HG02981 (cell line): Measurements from ENCODE around the gene EXD2.
"Not testable (repeated sequence)": the region's sequence is repeated elsewhere in the genome, so short reads cannot be mapped to it uniquely, and the experiment has no call there.

Experiments
- ATAC-seq: cut with Tn5 transposase; IDR thresholded peaks from one replicate; pipeline ENCODE4 v1.9.1; 2021; ENCODE audit warnings: mild to moderate bottlenecking, moderate library complexity; ENCODE audit not compliant: unreplicated experiment

EXD2 gene, protein sequence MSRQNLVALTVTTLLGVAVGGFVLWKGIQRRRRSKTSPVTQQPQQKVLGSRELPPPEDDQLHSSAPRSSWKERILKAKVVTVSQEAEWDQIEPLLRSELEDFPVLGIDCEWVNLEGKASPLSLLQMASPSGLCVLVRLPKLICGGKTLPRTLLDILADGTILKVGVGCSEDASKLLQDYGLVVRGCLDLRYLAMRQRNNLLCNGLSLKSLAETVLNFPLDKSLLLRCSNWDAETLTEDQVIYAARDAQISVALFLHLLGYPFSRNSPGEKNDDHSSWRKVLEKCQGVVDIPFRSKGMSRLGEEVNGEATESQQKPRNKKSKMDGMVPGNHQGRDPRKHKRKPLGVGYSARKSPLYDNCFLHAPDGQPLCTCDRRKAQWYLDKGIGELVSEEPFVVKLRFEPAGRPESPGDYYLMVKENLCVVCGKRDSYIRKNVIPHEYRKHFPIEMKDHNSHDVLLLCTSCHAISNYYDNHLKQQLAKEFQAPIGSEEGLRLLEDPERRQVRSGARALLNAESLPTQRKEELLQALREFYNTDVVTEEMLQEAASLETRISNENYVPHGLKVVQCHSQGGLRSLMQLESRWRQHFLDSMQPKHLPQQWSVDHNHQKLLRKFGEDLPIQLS

DNA sequence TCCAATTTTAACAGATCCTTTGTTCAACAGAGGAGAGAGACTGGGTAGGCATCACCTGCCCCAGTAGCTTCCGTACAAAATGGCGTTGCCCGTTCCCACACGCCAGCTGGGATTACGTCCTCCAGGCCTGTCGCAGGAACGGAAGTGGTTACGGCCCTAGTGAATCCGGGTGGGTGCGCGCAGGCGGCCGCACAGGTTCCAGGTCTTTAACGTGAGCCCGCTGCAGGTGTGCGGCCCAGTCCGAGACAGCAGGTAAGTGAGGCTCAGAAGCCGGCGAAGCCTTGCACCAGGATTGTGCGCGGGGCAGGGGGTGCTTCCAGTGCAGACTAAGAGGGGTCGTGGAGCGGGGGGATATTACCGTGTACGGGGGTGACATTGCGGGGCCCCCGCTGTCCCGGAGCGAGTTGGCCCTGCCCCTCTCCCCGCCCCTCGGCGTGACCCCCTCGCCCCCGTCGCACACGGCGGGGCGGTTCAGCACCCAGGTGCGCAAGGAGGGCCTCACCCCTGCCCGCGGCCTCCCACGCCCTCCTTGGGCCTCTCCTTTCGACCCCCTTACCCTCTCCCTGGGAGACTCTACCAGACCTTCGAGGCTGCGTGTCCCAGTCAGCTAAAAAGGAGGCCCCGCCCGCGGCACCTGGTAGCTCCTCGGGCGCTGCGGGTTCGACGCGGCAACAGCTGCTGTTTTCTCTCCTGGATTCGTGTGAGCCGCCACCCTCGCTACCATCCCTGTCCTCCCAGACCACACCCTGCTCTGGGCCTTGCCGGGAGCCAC, at the start of gene EXD2:
Gene EXD2 (plus strand): TSS at position 159 of the 772 bp plus-strand sequence. CDS start 17,973 bp downstream, outside the sequence.
- ATAC-seq = peak; percentile 87

DNA sequence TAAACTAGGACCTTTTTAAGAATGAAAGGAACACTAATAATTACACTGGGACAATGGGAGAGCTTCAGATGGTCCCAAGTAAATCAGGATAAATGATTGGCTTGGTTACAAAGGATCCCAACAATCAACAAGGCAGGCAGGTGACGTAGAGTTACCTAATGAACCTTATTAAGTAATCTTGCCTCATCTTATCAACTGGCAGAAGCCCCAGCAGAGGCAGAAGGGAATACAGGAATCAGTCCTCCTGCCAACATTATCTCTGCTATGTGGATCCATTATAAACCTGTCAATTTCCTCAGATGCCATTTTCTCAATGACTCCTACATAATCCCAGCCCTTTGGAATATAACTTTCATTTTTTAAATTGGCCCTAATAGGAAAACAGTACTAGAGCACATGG, 49.7 kb upstream of the EXD2 start:
- ATAC-seq = no peak

DNA sequence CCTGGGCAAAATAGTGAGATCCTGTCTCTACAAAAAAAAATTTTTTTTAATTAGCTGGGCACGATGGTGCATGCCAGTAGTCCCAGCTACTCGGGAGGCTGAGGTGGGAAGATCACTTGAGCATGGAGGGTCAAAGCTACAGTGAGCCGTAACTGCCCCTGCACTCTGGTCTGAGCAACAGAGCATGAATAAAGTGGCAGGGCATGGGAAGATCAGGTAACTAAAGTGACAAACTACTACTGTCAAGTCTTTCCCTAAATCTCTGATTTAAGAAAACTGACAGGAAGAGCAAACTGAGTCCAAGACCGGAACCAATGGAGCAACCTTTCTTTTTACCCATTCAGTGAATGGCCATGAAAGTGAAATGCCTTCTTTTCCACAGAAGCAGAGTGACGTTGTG, 49.2 kb upstream of the EXD2 start:
- no peak for ATAC-seq

DNA sequence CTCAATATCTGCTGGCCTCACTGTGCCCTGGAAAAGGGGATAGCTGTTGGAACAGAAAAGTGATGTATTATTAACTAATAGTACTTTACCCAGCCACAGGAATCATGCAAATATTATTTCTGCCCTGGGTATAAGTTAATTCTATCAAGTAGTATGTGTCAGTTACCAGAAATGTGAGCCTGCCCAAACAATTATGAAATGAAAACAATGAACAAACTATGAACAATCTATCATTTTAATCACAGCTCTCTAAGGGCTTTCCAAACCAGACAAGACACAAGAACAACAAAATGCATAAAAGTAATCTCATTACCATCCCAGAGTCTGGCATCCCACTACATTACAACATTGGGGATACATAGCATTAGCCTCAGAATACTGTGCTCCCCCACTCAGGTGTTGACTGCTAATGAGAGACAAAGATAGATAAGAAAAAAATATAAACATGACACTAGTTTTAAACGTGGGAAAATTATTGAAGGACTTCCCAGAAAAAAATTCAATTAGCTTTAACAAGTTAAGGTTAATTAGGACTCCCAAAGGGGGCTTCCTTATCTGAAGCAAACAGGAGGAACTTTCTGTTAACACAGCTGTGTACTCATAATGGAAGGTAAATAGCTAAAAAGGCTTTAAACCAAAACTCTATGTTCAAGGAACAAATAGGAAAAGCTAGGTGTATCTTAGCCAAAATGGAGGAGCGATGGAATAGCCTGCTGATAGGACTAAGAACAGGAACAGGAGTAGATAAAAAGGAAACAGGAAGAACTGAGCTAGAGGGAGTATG, 41.6 kb upstream of the EXD2 start:
- ATAC-seq = no peak

DNA sequence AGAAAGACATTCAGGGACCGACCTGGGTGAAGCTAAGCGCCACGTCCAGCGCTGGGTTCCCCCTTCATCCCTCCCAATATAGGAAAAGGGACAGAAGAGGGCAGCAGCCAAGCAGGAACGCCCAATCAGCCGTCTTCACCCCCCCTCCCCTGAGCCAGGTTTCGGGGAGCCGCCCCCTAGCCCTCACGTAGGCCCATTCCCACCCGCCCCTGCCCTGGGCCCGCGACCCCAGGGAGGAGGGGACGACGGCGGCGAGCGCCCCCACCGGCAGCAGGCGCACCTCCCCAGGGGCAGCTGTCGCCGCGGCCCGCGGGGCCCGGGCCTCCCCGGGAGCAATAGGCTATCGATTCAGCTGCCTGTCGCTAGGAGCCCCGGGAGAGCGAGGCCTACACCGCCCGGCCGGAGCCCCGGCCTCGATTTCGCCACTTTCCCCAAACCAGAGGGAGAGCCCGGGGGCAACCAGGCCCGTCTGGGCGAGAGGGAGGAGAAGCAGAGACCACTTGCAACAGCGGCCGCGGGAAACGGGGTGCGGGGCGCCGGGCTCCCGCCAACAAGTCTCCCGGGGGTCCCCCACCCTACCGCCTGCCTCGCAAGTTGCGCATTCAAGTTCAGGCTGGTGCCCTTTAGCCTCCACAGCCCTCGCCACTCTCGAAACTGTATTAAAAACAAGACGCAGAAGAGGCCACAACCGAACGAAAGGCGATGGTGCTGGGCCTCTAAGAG, 39.7 kb upstream of the EXD2 start:
- peak; percentile 43 for ATAC-seq

DNA sequence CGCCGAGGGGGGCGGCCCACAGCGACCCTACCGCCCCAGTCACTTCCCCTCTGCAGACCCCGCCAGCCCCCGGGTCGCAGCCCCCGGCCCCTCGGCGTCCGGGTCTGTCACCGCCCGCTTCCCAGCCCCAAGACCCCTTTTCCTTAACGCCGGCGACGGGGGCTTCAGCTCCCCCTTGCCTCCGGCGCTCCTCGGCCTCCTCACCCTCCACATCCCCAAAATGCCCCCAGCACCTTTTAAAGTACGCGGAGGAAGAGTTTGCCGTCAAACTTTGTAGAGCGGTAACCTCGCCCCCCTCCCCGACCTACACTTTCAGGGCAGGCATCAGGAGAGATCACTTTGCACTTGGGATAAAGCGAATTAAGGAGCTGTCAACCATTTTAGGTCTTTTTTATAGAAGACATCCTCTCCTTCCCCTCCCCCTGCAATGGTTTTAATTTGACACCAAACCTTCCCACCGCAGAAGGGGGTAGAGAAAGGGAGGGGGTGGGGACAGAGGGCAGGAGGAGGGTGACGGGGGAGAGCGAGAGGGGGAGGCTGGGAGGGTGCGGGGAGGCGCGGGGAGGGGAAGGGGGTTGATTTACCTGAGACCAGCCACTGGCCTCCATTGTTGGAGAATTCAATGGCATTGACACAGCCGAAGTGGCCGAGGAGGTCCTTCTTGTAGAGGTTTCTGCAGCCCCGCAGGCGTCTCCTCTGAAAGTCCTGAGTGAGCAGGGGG, 39.0 kb upstream of the EXD2 start:
- ATAC-seq = peak; percentile 6

DNA sequence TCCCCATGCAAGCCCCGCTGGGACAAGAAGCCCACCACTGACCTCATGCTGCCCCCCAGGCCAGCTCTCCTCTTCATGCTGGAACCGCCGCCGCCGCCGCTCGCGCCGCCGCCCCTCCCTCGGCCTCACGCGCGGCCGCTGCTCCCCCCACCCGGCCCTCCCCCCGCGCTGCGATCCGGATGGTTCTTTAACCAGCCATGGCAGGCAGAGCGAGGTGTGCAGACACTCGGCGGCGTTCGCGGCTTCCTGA, 38.5 kb upstream of the EXD2 start, which contains the start of gene DCAF5:
Gene DCAF5 (minus strand): TSS at position 218 of the 250 bp plus-strand sequence. CDS start 141 bp downstream, at position 77.
- no peak for ATAC-seq

DNA sequence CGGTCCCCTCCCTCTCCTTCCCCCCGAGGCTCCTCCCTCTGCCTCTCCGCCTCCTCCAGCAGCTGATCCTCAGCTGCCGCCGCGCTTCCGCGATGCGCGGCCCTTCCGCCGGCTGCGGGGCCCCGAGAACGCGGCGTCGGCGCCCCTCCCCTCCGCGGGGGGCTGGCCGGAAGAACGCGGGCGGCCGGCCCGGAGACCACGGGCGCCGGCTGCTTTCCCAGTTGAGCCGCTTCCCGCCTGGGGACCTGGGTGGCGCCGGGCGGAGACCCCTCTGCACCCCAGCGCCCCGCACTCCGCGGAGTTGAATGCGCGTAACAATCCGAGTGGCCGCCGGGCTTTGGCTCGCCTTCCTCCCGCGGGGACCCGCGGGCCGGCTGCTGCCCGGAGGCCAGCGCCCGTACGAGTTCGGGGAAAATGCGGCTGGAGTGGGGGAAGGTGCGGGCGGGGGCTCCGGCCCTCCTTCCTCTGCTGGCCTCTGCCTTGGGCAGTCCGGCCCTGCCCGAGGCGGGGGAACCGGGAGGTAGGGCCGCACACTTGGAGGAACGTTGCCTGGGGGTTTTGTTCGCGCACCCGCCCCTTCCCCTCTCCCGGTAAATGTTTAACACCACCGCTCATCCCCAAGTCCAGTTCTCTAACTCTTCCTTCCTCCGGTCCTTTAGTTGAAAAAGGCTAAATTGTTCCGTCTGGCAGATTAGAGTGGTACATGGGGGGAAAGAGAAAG, 38.0 kb upstream of the EXD2 start:
- peak; percentile 80 for ATAC-seq

DNA sequence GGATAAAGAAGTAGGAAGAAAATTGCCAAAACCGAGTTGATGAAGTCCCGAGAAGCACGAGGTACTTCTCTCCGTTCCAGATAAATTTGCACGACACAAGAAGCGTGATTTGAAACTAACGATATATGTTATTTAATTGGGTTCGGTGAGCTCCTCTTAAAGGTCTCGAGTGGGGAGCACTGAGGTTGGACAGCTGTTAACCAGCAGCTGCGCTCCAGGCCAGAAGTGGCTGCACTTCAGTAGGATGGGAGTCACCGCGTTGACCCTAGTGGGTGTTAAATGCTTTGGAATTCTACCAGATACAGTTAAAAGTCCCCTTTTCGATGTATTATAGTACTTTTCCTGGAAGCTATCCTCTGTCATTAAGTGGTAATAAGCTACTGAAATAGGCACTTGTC, 37.4 kb upstream of the EXD2 start:
- no peak for ATAC-seq

DNA sequence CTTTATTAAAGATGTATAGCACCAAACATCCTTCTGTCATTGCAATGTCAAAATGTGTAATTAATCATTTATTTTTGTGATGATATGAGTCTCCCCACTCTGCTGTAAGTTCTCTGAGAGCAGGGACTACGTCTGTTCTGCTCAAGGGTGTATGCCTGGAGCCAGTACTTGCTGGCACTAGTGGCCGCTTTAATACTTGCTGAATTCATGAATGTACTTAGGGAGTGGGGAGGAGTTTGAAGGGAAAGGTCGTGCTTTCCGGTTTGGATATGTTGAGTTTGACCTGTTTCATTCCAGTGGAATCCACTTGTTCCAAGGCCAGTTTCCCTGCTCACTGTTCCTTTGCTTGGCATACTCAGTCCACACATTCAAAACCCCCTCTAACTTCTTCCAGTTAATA, 36.5 kb upstream of the EXD2 start:
- no peak for ATAC-seq

DNA sequence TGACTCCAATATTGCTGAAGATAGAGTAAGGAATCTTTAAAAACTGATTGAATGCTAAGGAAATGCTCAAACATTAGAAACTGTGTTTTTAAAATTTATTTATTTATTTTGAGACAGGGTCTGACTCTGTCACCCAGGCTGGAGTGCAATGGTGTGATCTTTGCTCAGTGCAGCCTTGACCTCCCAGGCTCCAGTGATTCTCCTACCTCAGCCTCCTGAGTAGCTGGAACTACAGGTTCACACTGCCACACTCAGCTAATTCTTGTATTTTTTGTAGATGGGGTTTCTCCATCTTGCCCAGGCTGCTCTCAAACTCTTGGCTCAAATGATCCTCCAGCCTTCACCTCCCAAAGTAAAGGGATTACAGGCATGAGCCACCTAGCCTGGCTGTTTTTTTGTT, 35.1 kb upstream of the EXD2 start:
- no peak for ATAC-seq

DNA sequence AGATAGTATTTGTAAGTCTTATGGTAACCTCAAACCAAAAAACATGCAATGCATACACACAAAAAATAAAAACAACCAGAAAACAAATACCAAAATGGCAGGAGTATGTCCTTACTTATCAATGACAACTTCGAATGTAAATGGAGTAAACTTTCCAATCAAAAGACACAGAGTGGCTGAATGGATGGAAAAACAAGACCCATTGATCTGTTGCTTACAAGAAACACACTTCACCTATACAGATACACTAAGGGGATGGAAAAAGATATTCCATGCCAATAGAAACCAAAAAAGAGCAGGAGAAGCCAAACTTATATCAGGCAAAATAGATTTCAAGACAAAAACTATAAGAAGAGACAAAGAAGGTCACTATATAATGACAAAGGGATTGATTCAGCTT, 29.7 kb upstream of the EXD2 start:
- ATAC-seq = no peak

DNA sequence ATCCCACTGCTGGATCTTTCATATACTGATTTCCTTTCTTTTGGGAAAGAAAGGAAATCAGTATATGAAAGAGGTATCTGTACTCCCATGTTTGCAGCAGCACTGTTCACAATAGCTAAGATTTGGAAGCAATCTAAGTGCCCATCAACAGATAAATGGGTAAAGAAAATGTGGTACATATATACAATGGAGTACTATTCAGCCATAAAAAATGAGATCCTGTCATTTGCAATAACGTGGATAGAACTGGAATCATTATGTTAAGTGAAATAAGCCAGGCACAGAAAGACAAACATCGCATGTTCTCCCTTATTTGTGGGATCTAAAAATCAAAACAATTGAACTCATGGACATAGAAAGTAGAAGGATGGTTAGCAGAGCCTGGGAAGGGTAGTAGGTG, 25.5 kb upstream of the EXD2 start:
- ATAC-seq = not testable (repeated sequence)

DNA sequence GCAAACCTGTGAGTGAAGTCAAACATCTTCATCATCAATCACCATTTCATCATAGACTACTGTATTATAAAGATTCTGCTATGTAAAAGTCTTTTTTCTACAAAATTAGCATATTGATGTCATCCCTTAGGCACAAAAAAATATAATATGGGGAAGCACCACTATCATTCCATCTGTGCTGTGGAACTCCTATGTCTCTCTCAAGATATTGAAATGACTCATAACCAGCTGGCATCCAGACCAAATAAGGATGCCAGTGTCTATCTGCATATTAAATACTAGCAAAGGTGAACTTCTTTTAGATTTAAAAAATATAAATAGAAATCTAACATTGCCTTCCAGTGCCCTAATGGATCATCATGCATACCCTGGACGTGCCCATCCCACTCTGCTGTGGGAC, 20.5 kb upstream of the EXD2 start:
- ATAC-seq = no peak

DNA sequence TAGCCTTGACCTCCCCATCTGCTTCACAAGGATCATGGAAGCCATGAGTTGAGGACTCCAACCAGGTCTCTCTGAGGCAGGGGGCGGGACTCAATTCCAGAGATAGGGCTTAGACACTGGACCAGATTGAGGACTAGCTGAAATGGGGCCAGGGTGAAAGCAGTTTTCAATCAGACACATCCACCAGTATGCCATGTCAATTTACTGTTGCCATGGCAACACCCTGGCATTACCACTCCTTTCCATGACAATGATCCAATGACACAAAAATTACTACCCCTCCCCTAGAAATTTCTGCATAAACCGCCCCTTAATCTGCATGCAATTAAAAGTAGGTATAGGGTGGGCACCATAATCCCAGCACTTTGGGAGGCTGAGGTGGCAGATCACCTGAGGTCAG, 19.7 kb upstream of the EXD2 start:
- ATAC-seq = no peak

DNA sequence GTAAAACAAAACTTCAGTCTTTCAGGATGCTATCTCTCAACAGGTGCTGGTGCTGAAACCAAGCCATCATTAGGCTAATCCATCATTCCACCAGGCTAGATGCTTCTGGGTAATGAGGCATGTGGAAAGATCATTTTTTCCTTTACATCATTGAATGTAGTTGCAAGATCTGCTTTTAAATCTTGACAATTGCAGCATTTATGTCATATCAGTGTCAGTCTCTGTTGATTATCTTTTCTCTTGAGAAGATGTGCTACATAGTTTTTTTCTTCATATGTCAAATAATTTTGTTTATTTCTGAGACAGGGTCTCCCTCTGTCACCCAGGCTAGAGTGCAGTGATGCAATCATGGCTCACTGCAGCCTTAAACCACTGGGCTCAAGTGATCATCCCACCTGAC, 16.2 kb upstream of the EXD2 start:
- no peak for ATAC-seq

DNA sequence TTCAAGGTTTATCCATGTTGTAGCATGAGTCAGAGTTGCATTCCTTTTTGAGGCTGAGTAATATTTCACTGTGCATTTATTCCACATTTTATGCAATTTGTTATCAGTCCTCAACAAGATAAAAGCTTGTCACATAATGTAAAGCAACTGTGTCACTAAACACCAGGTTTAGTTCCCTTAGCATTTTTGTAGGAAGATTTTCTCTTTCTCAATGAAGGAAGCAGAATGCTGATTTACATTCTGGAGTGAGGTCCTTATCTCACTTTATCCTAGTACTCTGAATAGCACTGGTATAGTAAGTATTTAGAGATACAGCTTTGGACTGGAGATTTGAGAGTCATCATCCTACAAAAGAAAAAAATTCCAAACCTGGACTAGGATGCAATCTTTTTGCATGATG, 9.8 kb upstream of the EXD2 start:
- ATAC-seq = no peak

DNA sequence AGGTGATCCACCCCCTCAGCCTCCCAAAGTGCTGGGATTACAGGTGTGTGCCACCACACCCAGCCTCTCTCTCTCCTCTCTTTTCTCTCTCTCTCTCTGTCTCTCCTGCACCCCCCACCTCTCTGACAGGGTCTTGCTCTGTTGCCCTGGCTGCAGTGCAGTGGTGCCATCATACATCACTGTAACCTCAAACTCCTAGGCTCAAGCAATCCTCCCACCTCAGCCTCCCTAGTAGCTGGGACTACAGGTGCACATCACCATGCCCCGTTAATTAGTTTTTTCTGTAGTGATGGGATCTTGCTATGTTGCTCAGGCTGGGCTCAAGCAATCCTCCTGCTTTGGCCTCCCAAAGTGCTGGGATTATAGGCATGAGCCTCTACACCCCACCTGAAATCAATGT, 8.7 kb upstream of the EXD2 start:
- ATAC-seq = not testable (repeated sequence)

DNA sequence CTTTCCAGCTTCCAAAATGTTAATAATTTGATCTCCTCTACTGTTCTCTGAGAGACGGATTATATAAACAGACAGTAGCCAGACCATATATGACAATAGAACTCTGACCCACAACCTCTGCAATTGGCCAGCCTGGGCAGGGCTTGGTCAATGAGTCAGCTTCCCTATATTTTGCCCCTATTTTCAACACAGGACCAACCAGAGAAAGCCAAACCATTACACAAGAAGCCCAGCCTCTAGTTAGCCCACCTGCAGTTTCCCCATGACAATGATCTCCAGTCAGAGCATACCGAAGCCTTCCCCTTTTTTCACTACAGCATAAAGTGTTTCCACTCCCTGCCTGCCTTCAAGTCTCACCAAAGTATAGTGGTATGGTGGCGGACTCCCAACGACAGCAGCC, 7.6 kb upstream of the EXD2 start:
- ATAC-seq = no peak
